Aorta (tissue), 5 donors: ENCODE data around the gene FAM81A. TPM values are rescaled to one million over a fixed set of nuclear protein-coding genes. Genes with fewer than 3 reads are reported as not detected.
"Not testable (repeated sequence)": the region's sequence is repeated elsewhere in the genome, so short reads cannot be mapped to it uniquely, and the experiment has no call there.

Experiments
- ATAC-seq: fragments of 200-7000 bp; cut with Tn5 transposase; one replicate; pipeline ENCODE4 v1.9.1; 2022; ENCODE audit warnings: moderate library complexity; ENCODE audit not compliant: low FRiP score
- DNase-seq, 2 donors: peaks; one replicate each; pipeline ENCODE4 v3.0.0-alpha.2; 2020
- H3K27ac ChIP-seq, 2 donors: one replicate each; pipeline ENCODE4 v1.5.1; 2013; ENCODE audit warnings: low read length in 2 of 2, mild to moderate bottlenecking in 2 of 2, moderate library complexity in 2 of 2, control low read depth in 1 of 2, inconsistent platforms in 1 of 2, low read depth in 1 of 2
- H3K27me3 ChIP-seq, 2 donors: one replicate each; pipeline ENCODE4 v1.6.1; 2013; ENCODE audit warnings: control low read depth in 1 of 2, low read length in 1 of 2, mild to moderate bottlenecking in 1 of 2, moderate library complexity in 1 of 2; ENCODE audit not compliant: insufficient read depth in 2 of 2, control insufficient read depth in 1 of 2
- H3K36me3 ChIP-seq, 2 donors: one replicate each; pipeline ENCODE4 v1.6.1; 2013; ENCODE audit warnings: control low read depth in 1 of 2, low read length in 1 of 2, mild to moderate bottlenecking in 1 of 2; ENCODE audit not compliant: insufficient read depth in 2 of 2, control insufficient read depth in 1 of 2
- H3K4me1 ChIP-seq, 2 donors: one replicate each; pipeline ENCODE4 v1.6.1; 2013; ENCODE audit warnings: low read length in 2 of 2, control low read depth in 1 of 2, mild to moderate bottlenecking in 1 of 2, moderate library complexity in 1 of 2; ENCODE audit not compliant: insufficient read depth in 2 of 2, control insufficient read depth in 1 of 2
- H3K4me3 ChIP-seq, 2 donors: one replicate each; pipeline ENCODE4 v1.5.1; 2013; ENCODE audit warnings: low read length in 2 of 2, control low read depth in 1 of 2, mild to moderate bottlenecking in 1 of 2
- H3K9me3 ChIP-seq: one replicate; pipeline ENCODE4 v1.6.1; 2013; ENCODE audit warnings: mild to moderate bottlenecking, low read length; ENCODE audit not compliant: control insufficient read depth
- WGBS, 2 donors: extraction: QIAGEN DNeasy Blood & Tissue Kit; methylation state at CpG; one replicate each; pipeline ENCODE4 v1.1.7; 2013; 5-methylcytosine and 5-hydroxymethylcytosine counted together
- intact Hi-C, 2 donors: fragments of 100-400 bp; cut with DNase I; formaldehyde crosslinking; loops; one replicate each; pipeline versions ENCODE4 v1.14.2 to v1.15.0; 2022
- polyA plus RNA-seq, 2 donors: library from polyadenylated mRNA; stranded (reverse); fragments of 200-250 nt; gene quantifications; one replicate each; pipeline ENCODE4 v1.2.3, GENCODE V29; 2013
- total RNA-seq, 2 donors: library from RNA; stranded (reverse); fragmentation: NEBNext Ultra II Directional; extraction: Animal tissue kit (Norgen Biotek cat#: 25700); gene quantifications; one replicate each; pipeline ENCODE4 v1.2.1, GENCODE V29; 2021
- donor health status: healthy with polysubstance abuse.
- donor health status: Bipolar disorder and iron deficiency.
- donor health status: DM: no; HTN: no; CAD: no.
- donor health status: DM: no; HTN: no; CAD: no.
- donor health status: DM: yes; HTN: yes; CAD: no.

Gene FAM81A
- total and polyA plus RNA-seq, 4 donors = 0.88 to 1.2 (median 0.95) TPM

DNA sequence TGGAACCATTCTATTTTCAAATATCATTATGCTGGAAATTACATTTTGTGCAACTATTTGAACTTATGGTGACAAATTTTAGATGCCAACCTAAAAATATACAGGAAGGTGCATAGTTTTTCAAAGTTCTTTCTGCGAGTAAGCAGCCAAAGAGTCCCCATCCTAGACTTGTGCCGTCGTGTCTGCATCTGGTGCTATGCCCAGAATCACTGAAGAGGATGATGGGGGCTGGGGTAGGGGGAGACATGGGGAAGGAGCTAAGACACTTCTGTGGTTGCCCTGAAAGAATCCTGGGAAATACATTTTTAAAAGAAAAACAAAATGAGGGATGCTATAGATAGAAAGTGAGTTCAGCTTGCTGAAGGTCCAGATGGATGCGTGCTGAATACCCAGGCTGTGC is 21.2 kb upstream of the FAM81A start:
- 58 to 60% methylated on average over 4 of the region's 4 CpGs for WGBS, 2 donors
- DNase-seq (no peak), ATAC-seq (no peak)
- no peak overlapping the region for H3K4me3 ChIP-seq
- H3K36me3 ChIP-seq = no peaks in the 10 kb centered on the region
- no peaks in the 10 kb centered on the region for H3K9me3 ChIP-seq
- no peak overlapping the region for H3K27ac ChIP-seq
- intact Hi-C loops = no loop called here
- H3K4me1 ChIP-seq = no peaks in the 10 kb centered on the region
- no peaks in the 10 kb centered on the region for H3K27me3 ChIP-seq

DNA sequence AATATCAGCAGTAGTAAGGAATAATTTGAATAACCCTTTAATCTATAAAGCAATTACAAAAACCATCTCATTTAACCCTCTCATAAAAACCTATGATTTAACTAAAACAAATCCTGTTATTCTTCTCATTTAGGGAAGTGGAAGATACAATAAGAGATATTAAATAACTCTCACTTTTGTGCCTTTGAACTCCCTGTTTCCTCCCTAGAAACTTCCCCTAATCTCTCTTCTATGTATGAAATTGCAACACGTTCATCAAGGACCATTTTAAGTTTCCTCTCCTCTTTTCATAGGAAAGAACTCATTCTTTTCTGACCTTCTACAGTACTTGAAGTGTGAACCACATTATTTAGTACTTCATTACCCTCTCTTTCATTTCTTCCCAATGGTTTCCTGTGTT is 18.8 kb upstream of the FAM81A start:
- H3K27ac ChIP-seq = no peak overlapping the region
- H3K36me3 ChIP-seq = no peaks in the 10 kb centered on the region
- no peaks in the 10 kb centered on the region for H3K9me3 ChIP-seq
- intact Hi-C loops = no loop called here
- ATAC-seq (no peak), DNase-seq (no peak)
- H3K4me3 ChIP-seq = no peak overlapping the region
- no peaks in the 10 kb centered on the region for H3K27me3 ChIP-seq
- no peaks in the 10 kb centered on the region for H3K4me1 ChIP-seq
- WGBS, 2 donors = 86 to 91% methylated on average over 1 of the region's 1 CpG

DNA sequence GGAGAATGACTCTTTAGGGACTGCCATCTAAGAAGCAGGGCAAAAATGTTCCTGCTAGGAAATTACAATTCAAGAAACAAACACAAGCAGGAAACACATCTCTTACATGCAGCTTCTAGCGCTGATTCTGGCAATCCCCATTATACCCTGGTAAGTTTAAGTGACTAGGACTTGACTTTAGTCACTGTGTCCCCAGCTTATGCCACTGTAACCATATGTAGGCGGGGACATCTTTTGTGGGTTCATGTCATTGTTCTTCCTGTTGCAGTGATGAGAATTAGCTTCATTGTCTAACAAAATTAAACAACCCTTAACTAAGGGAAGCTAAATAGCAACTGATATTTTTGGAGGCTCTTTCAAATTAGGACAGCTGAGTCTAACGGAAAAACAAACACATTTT is 17.9 kb upstream of the FAM81A start:
- intact Hi-C loops = no loop called here
- no peak for ATAC-seq
- no peaks in the 10 kb centered on the region for H3K27me3 ChIP-seq
- no peak overlapping the region for H3K4me3 ChIP-seq
- WGBS, 2 donors = 76 to 95% methylated on average over 3 of the region's 3 CpGs
- no peak for DNase-seq
- H3K36me3 ChIP-seq = no peaks in the 10 kb centered on the region
- H3K27ac ChIP-seq = no peak overlapping the region
- no peaks in the 10 kb centered on the region for H3K4me1 ChIP-seq
- no peaks in the 10 kb centered on the region for H3K9me3 ChIP-seq

DNA sequence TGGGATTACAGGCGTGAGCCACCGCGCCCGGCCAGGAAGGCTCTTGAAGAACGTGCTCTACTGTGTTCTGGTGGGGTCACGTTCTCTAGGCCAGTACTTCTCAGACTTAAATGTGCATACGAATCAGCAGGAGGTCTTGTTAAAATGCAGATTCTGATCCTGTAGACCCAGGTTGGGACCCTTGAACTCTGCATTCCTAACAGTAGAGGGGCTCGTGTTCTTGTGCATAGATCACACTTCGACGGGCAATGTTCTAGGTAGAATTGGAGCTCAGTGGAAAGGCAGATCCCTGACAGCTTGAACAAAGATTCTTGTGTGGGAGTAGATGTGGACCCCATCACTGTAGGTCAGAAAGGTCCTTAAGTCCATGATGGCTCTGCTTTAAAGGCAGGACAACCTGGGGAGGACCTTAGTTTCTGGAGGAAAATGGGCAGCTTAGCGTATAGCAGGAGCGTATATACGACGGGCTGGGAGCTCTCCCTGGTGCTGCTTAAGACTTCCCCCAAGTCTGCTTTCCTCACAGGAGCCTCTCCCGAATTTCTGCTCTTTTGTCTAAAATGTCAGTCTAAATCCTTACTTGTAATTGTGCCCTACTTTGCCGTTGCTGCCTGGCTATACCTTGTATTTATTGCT is 16.9 kb upstream of the FAM81A start:
- intact Hi-C loops = no loop called here
- WGBS, 2 donors = 25 to 33% methylated on average over 12 to 13 of the region's 16 CpGs
- Histone ChIP-seq H3K27me3 (no peaks in the 10 kb centered on the region), H3K9me3 (no peaks in the 10 kb centered on the region), H3K4me3 (no peak overlapping the region), H3K36me3 (no peaks in the 10 kb centered on the region), H3K4me1 (no peaks in the 10 kb centered on the region), H3K27ac (no peak overlapping the region)
- DNase-seq (no peak), ATAC-seq (no peak)

DNA sequence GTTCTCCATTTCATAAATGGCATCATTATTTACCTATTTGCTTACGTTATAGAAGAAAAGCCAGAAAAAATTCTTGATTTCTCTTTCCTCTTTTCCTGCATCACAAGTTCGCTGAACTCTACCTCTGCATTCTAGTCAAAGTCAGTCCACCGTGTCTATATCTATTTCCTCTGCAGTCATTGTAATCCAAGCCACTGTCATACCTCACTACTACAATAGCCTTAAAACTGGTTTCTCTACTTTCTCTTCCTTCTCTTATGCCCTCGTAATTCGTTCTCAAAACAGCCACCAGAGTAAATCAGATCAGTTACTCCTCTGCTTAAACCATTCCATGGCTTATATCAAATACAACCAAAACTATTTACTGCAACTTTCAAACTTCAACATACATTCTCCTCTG is 13.4 kb upstream of the FAM81A start:
- Histone ChIP-seq H3K4me1 (no peaks in the 10 kb centered on the region), H3K9me3 (no peaks in the 10 kb centered on the region), H3K4me3 (no peak overlapping the region), H3K36me3 (no peaks in the 10 kb centered on the region), H3K27ac (no peak overlapping the region), H3K27me3 (no peaks in the 10 kb centered on the region)
- intact Hi-C loops = no loop called here
- 68 to 79% methylated on average over 5 of the region's 5 CpGs for WGBS, 2 donors
- DNase-seq (no peak), ATAC-seq (no peak)

DNA sequence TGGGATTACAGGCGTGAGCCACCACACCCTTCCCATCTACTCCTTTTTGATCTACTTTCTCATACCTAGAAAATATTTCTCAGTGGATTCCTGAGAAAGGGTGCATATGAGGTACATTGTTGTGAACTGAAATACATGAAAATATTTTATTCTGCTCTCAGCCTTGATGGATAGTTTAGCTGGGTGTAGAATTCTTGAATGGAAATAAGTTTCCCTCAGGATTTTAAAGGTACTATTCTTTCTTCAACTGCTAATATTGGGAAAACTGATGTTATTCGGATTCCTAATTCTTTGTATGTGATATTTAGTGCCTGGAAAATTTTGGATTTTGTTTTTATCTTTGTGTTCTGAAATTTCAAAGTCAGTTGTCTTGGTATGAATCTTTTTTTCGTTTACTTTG is 9.1 kb upstream of the FAM81A start:
- ATAC-seq, DNase-seq, H3K4me1 ChIP-seq, intact Hi-C loops, H3K4me3 ChIP-seq, H3K27me3 ChIP-seq, H3K36me3 ChIP-seq, H3K9me3 ChIP-seq, H3K27ac ChIP-seq: not testable (repeated sequence)
- 86% methylated on average over 3 of the region's 3 CpGs for WGBS, 2 donors

DNA sequence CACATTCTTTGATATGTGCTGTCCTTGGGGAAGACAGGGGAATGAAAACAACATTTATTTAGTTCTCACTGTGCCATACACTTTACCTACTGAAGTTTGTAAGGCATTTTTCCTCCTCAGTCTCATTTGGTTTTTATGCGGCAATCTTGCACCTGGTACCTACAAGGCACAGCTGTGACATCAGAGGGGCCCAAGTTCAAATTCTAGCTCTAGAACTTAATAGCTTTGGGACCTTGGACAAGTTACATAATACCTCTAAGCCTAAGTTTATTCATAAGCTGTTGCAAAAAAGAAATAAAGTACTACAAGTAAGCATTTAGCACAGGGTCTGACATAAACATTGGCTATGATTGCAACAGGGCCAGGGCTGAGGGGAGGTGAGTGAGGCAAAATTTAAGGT is 5.6 kb upstream of the FAM81A start:
- no peaks in the 10 kb centered on the region for H3K36me3 ChIP-seq
- no peak for DNase-seq
- no peaks in the 10 kb centered on the region for H3K9me3 ChIP-seq
- intact Hi-C loops = no loop called here
- WGBS, 2 donors = 94 to 100% methylated on average over 1 of the region's 1 CpG
- H3K27me3 ChIP-seq = no peaks in the 10 kb centered on the region
- H3K27ac ChIP-seq = no peak overlapping the region
- H3K4me3 ChIP-seq = no peak overlapping the region
- no peaks in the 10 kb centered on the region for H3K4me1 ChIP-seq
- ATAC-seq = no peak

DNA sequence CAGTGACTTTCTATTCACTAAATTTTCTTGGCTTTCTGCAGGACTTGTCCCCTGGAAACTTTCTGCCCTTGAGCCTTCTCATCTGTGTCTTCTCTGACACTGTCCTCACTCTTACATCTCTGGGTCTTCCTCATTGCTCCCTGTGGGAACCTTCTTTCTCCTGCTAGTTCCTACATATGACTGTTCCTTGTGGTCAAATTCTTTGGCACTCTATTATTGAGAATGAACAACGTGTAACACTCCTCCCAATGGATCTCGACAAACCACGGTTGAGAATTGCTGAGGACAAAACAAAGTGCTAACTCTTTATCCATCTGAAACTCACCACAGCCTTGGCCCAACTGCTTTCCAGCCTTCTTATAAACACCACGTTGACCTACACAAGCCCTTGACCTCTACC is 3.5 kb upstream of the FAM81A start:
- WGBS, 2 donors = 69 to 77% methylated on average over 4 of the region's 4 CpGs
- Histone ChIP-seq H3K36me3 (no peaks in the 10 kb centered on the region), H3K9me3 (no peaks in the 10 kb centered on the region), H3K4me1 (no peaks in the 10 kb centered on the region), H3K4me3 (no peak overlapping the region), H3K27me3 (no peaks in the 10 kb centered on the region), H3K27ac (no peak overlapping the region)
- ATAC-seq (no peak), DNase-seq (no peak)
- intact Hi-C loops = no loop called here

DNA sequence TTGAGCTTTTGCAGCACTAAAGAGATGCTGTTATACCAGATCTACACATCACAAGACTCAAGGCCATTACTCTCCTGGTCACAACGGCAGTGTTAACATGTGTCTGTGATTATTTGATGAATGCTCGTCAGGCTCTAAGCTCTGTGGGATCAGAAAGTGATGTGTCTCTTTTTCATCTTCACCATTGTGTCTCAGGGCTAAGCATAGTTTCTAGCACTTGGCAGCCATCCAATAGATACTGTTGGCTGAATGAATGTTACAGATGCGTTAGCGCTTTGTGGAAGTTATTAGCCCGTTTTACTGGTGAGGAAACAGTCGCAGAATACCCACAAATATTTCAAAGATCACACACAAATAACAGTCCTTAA is 1.2 kb upstream of the FAM81A start:
- H3K9me3 ChIP-seq = no peaks in the 10 kb centered on the region
- no peak overlapping the region for H3K27ac ChIP-seq
- intact Hi-C loops = no loop called here
- H3K27me3 ChIP-seq = no peaks in the 10 kb centered on the region
- no peaks in the 10 kb centered on the region for H3K36me3 ChIP-seq
- WGBS, 2 donors = 12 to 15% methylated on average over 6 of the region's 6 CpGs
- ATAC-seq (no peak), DNase-seq (no peak)
- no peaks in the 10 kb centered on the region for H3K4me1 ChIP-seq
- no peak overlapping the region for H3K4me3 ChIP-seq
